GM19351 (cell line): ENCODE data around the gene RHOG.
A peak's percentile ranks its signal among the peaks of the same experiment; 100 is the strongest.
"Not testable (repeated sequence)": the region's sequence is repeated elsewhere in the genome, so short reads cannot be mapped to it uniquely, and the experiment has no call there.

Experiments
- ATAC-seq: cut with Tn5 transposase; IDR thresholded peaks from one replicate; pipeline ENCODE4 v1.9.1; 2021; ENCODE audit warnings: mild to moderate bottlenecking, moderate library complexity; ENCODE audit not compliant: unreplicated experiment

The RHOG gene

DNA sequence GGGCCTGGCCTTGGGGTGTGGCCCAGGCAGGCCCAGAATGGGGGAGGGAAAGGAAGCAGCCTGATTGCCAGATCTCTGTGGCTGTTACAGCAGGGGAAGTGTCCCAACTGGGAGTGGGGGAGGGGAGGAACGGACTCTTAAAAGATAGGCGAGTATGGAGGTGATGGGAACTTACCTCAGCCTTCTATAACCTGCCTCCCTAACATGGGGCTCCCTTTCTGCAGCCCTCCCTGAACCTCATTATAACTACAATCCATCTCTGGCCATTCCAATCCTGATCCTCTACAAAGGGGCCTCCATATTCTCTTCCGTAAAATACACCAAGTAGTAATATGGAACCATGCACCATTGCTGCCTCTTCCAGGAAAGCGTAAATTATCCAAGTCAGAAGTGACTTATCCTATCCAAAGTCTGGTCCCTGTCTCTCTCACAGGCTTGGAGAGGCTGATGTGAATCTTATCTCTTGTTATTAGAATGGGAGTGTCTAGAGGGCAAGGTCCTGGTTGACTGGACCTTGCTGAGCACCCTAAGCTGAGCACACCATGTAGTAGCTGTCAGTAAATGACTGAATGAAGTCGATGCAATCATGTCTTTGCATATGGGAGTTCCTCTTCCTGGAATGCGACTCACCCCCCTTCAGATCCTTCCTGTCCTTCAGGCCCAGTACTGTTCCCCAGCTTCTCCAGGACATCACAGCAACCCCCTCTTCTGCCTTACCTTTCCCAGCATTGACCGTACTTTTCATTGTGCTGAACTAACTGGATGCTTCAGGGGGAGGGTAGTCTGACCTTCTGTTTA lies 5.9 kb downstream of the RHOG start:
- no peak for ATAC-seq

DNA sequence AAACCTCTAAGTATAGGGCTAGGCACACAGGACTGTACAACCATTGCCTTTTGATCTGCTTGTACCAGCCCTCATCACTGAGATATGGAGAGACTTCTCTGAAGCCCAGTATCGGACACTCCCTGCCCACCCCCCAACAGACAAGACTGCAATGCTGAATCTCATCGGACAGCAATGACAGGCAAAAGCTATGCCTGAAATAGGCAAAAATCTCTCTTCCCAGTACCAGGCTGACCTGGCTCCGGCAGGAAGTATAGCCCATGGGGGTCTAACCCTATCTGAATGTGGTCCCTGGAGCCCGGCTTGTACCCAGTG lies 6.5 kb downstream of the RHOG start:
- no peak for ATAC-seq

GRCh38 chr11:3833449-3833848 lies 7.3 kb downstream of the RHOG start:
- no peak for ATAC-seq

- ATAC-seq = no peak
Observed at GRCh38 chr11:3832816-3833215, 7.9 kb downstream of the RHOG start.

DNA sequence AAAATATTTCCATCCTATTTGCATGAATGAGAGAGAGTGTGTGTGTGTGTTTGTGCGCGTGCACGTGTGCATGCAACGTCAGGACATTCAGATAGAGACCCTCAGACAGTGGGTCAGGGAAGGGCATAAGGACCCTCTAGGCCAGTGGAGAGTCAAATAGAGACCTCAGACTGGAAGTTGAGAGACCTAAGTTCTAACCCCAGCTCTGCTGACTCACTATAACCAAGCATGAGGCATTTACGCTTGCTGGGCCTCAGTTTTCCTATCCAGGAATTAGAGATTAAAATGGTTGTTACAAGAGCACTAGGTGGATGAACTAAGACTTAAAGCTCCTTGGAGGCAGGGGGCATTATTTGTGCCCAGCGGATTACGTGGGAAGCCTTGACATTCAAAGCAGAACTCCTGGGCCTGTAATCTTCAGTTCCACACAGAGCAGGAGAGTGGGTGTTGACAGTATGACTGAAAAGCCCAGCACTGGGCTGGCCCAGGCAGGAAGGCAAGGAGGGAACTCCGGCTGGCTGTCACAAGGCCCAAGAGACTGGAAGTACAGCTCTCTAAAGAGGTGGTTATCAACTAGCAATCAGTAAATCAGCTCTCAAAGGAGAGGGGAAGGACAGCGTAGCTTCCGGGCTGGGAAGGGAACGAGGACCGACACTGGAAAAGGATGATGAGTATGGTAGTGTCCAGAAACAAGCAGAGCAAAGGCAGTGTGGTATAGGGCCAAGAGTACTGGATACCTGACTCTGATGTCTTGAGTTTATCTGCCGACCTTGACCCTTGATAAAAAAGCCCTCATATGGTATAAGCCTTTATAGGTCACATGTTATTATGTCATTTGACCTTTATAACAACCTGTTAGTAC lies 9.2 kb downstream of the RHOG start:
- no peak for ATAC-seq

GRCh38 chr11:3830730-3831129 lies 10.0 kb downstream of the RHOG start:
- no peak for ATAC-seq

- no peak for ATAC-seq
Observed at GRCh38 chr11:3830088-3830487, 10.7 kb downstream of the RHOG start.

DNA sequence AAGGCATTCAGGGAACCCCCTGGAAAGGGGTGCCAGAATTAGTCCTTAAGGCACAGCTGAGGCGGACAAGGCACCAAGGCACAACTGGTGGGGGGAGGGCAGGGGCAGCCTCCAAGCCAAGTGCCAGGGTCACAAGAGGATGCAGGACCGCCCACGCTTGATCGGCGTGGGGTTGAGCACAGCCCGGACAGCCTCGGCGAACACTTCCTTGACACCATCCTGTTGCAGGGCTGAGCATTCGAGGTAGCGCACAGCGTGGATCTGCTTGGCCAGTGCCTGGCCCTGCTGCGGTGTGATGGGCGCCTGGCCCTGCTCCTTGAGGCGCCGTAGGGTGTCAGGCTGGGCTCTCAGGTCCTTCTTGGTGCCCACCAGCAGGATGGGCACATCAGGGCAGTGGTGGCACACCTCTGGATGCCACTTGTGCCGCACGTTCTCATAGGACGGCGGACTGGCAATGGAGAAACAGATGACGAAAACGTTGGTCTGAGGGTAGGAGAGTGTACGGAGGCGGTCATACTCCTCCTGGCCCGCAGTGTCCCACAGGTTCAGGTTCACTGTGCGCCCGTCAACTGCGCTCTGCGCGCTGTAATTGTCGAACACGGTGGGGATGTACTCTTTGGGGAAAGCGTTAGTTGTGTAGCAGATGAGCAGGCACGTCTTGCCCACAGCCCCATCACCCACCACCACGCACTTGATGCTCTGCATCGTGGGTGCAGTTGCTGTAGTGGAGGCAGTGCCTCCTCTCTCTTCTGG lies 13.1 kb downstream of the RHOG start:
- ATAC-seq = no peak

DNA sequence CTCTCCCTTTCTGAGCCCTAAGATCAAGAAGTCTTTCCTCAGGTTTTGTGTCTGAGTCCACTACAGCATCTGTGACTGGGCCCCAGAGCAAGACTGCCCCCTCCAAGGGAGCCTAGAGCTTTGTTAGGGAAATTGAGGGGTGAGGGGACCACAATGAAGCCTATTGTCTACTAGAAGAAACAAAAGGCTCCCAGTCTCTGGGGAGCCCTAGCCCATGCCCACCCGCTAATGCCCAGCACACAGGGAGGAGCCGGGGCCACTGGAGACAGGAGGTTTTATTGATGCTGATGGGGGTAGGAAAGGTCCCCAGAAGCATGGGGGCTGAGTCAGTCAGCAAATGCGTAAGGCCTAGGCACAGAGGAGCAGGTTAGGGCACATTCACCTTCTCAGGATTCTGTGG lies 14.0 kb downstream of the RHOG start:
- no peak for ATAC-seq

DNA sequence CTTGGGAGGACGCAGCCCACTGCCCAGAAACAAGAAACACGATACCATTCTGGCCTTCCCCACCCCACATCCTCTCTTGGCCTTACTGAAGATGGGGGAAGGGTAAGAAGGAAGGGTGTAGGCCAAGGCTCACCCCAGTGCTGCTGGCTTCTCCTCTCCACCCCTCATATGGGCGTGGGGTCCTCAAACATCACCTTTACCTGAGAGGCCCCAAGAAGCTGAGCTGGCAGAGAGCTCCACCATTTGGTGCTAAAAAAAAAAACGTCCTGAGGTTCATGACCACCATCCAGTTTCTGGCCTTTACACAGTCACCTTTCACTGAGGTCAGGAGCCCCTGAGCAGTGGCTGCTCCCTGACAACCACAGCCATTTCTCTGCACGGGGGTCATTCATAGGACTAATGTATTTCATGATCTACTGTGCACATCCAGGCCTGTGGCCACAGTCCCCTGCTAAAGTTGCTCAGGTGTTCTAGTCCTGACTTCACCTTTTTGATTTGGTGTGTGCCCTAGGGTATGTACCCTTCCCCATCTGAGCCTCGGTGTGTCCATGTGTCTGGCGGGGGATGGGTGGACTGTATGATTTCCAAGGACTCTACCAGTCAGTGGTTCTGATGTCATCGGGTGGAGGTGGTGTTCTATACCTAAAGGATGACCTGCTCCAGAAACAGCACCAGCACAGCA lies 15.1 kb downstream of the RHOG start:
- ATAC-seq = no peak

- peak; percentile 90 for ATAC-seq
Observed at GRCh38 chr11:3824714-3825472, 15.9 kb downstream of the RHOG start.

- ATAC-seq = no peak
Observed at GRCh38 chr11:3823762-3824506, 16.8 kb downstream of the RHOG start.

GRCh38 chr11:3823303-3823702 lies 17.5 kb downstream of the RHOG start:
- ATAC-seq = no peak

- ATAC-seq = no peak
Observed at GRCh38 chr11:3822312-3822711, 18.4 kb downstream of the RHOG start.

- ATAC-seq = no peak
Observed at GRCh38 chr11:3820971-3821370, 19.8 kb downstream of the RHOG start.

DNA sequence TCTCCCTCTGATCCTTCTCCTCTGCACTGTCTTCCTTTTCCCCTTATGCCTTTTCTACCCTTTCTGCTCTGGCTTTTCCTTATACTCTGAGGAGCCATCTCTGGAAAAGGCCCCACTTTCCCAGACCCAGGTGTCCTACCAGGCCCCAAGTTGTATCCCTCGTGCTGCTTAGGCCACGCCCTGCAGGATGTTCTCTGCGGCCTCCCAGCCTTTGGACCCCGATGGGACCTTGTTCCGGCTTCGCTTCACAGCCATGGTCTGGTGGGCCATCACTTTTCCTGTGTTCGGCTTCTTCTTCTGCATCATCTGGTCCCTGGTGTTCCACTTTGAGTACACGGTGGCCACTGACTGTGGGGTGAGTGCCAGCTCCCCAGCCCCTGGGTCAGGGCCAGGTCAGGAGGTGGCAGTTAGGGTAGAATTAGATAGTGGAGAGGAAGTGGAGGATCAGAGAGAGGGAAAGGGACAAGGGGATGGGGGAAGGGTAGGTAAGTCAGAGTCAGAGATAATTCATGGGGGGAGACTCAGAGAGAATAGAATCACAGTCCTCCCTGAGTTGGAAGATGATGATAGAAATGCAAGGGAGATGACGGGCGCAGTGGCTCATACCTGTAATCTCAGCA lies 23.5 kb downstream of the RHOG start:
- no peak for ATAC-seq

DNA sequence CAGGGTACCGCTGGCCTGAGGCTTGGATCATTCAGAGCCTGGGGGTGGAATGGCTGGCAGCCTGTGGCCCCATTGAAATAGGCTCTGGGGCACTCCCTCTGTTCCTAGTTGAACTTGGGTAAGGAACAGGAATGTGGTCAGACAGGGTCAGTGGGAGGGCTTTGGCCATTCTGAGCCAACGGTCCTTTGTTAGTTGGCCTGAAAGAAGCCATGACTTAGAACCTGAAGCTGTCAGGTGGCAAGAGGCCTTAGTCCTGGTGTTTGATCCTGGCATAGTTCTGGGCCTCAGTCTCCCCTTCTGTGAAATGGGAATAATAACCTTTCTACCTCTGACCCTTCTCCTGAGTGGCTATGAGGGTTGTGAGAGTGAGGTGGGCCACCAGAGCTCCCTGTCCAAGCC lies 24.1 kb downstream of the RHOG start:
- ATAC-seq = no peak

DNA sequence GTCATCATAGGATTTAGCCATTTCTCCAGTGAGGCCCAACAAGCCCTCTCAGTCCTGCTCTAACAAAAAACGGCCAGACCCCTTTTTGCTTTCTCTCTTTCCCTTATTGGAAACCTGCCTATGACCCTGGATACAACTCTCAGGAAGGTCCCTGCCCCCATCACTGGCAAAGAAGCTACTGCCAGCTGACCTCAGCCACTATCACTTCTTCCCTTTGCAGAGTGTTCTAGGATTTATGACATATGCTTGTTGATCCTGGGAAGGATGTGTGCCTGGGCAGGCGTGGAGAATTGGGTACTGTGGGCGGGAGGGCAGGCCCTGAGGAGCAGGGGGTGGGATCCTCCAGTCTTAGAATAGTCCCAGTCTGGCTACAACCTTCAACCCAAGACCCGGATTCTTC lies 24.9 kb downstream of the RHOG start:
- no peak for ATAC-seq

DNA sequence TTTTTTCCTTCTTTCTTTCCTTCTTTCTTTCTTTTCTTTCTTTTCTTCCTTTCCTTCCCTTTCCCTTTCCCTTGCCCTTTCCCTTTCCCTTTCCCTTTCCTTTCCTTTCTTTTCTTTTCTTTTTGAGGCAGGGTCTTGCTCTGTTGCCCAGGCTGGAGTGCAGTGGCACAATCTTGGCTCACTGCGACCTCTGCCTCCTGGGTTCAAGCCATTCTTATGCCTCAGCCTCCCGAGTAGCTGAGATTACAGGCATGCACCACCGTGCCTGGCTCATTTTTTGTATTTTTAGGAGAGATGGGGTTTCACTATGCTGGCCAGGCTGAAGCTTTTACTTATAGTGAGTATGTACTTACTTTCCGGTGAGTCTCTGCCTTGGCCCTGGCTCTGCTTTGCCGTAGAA lies 25.9 kb downstream of the RHOG start:
- ATAC-seq = not testable (repeated sequence)
